ENCODE measurements around the gene KRT77. TPM values are rescaled to one million over a fixed set of nuclear protein-coding genes. Genes with fewer than 3 reads are reported as not detected.

KRT77 gene
- total RNA-seq, 3 donors from 2014 or later: 0.48 TPM; not detected in 2

DNA sequence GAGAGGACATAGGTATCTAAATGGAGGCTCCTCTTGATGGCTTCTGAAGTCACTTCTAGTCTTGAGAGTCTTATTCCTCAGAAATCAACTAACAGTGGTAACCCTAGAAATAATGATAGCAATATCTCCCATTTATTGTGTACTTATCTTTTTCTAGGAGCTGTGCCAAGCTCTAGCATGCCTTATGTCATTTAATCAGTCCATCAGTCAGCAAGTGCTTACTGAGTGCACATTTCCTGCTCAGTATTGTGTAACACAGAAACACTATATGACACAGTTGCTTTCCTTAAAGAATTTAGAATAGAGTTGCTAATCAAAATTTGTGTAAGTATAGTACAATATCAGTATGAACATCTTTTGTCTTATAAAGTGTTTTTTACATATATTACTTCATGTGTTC lies 37.3 kb upstream of the KRT77 start:
- Histone ChIP-seq H3K27me3 (peaks cover 0 to 18% of the 10 kb centered on the region in 2 donors), H3K4me1 (no peaks in the 10 kb centered on the region), H3K4me3 (no peak overlapping the region), H3K27ac (no peak overlapping the region), H3K36me3 (no peaks in the 10 kb centered on the region), H3K9me3 (no peaks in the 10 kb centered on the region)
- no peak for DNase-seq (ENCODE audit: low spot score in 2 of 2)
- no peak for TF ChIP-seq POLR2A (IDR thresholded peaks at IDR 0.05)
- no peak for TF ChIP-seq POLR2AphosphoS5 (IDR thresholded peaks at IDR 0.05)
- TF ChIP-seq, protein P1, sequence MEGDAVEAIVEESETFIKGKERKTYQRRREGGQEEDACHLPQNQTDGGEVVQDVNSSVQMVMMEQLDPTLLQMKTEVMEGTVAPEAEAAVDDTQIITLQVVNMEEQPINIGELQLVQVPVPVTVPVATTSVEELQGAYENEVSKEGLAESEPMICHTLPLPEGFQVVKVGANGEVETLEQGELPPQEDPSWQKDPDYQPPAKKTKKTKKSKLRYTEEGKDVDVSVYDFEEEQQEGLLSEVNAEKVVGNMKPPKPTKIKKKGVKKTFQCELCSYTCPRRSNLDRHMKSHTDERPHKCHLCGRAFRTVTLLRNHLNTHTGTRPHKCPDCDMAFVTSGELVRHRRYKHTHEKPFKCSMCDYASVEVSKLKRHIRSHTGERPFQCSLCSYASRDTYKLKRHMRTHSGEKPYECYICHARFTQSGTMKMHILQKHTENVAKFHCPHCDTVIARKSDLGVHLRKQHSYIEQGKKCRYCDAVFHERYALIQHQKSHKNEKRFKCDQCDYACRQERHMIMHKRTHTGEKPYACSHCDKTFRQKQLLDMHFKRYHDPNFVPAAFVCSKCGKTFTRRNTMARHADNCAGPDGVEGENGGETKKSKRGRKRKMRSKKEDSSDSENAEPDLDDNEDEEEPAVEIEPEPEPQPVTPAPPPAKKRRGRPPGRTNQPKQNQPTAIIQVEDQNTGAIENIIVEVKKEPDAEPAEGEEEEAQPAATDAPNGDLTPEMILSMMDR (IDR thresholded peaks at IDR 0.05): no peak
- intact Hi-C loops (cut with DNase I; ENCODE audit: low total_unique reads): no loop called here

- H3K4me1 ChIP-seq: no peaks in the 10 kb centered on the region
- H3K27me3 ChIP-seq: peaks cover 0 to 24% of the 10 kb centered on the region in 2 donors
- no peaks in the 10 kb centered on the region for H3K9me3 ChIP-seq
- intact Hi-C loops (cut with DNase I; ENCODE audit: low total_unique reads): no loop called here
- H3K27ac ChIP-seq: no peak overlapping the region
- no peak for DNase-seq (ENCODE audit: low spot score in 2 of 2)
- no peaks in the 10 kb centered on the region for H3K36me3 ChIP-seq
- no peak overlapping the region for H3K4me3 ChIP-seq
- TF ChIP-seq, protein P1 (IDR thresholded peaks at IDR 0.05): no peak
- TF ChIP-seq POLR2A (IDR thresholded peaks at IDR 0.05) (no peak), POLR2AphosphoS5 (IDR thresholded peaks at IDR 0.05) (no peak)
These were observed 36.6 kb upstream of the KRT77 start for GRCh38 chr12:52739963-52740362.

DNA sequence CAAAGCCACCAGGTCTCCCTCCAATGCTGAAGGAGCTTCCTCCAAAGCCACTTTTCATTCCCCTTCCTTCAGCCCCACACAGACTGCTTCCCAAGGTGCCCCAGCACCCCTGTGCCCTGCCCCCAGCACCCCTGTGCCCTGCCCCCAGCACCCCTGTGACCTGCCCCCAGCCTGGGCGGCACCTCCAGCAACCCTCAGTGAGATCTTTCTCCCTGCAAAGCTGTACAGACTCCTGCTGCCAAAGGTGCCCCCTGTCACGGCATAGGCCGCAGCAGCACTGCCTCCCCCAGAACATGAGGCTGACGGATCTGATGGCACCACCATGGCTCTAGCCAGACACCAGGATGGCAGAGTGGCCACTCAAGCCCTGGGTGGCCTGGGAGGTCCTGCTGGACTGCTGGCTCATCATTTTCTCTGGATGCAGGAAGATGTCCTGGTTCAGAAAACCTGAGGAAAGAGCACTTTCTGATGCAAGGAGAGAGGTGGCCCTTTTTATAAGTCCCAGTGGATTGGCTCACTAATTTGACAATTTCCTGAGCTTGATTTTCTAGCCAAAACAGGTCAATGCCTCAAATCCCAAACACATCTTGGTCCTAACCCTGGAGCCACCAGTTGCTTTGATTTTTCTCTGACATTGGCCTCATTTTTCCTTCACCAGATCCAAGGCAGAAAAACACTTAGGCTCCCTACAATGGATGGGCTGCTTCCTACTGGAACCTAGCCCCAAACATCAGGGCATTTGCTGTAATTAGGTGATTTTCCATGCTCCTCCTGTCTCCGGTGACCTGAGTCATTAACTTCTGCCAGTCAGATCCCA lies 32.7 kb upstream of the KRT77 start:
- Histone ChIP-seq H3K36me3 (no peaks in the 10 kb centered on the region), H3K4me1 (no peaks in the 10 kb centered on the region), H3K9me3 (no peaks in the 10 kb centered on the region), H3K4me3 (no peak overlapping the region), H3K27me3 (peaks cover 0 to 19% of the 10 kb centered on the region in 2 donors), H3K27ac (no peak overlapping the region)
- TF ChIP-seq, protein P1 (IDR thresholded peaks at IDR 0.05): no peak
- no peak for TF ChIP-seq POLR2A (IDR thresholded peaks at IDR 0.05)
- TF ChIP-seq POLR2AphosphoS5 (IDR thresholded peaks at IDR 0.05): no peak
- no peak for DNase-seq (ENCODE audit: low spot score in 2 of 2)
- intact Hi-C loops (cut with DNase I; ENCODE audit: low total_unique reads): loop anchor here (1.0 kb wide), 1 partner anchor 30 kb away; no protein-coding TSS in a partner anchor

DNA sequence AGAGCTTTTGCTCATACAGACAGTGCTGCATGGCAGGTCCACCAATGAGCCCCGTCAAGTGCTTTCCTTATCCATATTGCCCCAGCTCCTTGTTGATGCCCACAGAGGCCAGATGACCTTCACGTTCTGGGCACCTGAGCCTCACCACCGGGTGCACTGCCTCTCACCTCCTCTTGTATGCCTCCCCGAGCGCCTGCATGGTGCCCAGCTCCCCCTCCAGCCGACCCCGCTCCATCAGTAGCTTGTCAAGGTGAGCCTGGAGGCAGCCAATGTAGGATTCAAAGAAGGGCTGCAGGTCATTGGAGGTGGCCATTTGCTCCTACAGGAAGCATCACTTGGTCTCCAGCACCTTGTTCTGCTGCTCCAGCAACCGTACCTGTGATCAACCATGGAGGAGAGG lies 31.8 kb upstream of the KRT77 start:
- TF ChIP-seq POLR2AphosphoS5 (IDR thresholded peaks at IDR 0.05): no peak
- TF ChIP-seq, protein P1 (IDR thresholded peaks at IDR 0.05): no peak
- TF ChIP-seq POLR2A (IDR thresholded peaks at IDR 0.05): no peak
- H3K36me3 ChIP-seq: no peaks in the 10 kb centered on the region
- no peak for DNase-seq (ENCODE audit: low spot score in 2 of 2)
- H3K4me1 ChIP-seq: no peaks in the 10 kb centered on the region
- no peak overlapping the region for H3K4me3 ChIP-seq
- no peaks in the 10 kb centered on the region for H3K9me3 ChIP-seq
- no peak overlapping the region for H3K27ac ChIP-seq
- intact Hi-C loops (cut with DNase I; ENCODE audit: low total_unique reads): loop anchor here (1.0 kb wide), 1 partner anchor 31 kb away; no protein-coding TSS in a partner anchor
- peaks cover 0 to 19% of the 10 kb centered on the region in 2 donors for H3K27me3 ChIP-seq

DNA sequence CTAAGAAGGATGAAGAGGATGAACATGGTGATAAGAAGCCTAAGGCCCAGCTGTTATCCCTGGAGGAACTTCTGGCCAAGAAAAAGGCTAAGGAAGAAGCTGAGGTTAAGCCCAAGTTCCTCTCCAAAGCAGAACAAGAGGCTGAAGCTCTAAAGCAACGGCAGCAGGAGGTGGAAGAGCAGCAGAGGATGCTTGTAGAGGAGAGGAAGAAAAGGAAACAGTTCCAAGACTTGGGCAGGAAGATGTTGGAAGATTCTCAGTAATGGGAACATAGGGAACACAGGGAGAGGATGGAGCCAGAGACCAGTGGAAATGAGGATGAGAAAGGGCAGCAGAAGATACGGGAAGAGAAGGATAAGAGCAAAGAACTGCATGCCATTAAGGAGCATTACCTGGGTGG lies 27.5 kb upstream of the KRT77 start:
- TF ChIP-seq POLR2AphosphoS5 (IDR thresholded peaks at IDR 0.05): no peak
- TF ChIP-seq, protein P1 (IDR thresholded peaks at IDR 0.05): no peak
- no peak for TF ChIP-seq POLR2A (IDR thresholded peaks at IDR 0.05)
- H3K27me3 ChIP-seq: peaks cover 0 to 14% of the 10 kb centered on the region in 2 donors

More for the DNA sequence above, 27.5 kb upstream of the KRT77 start:
- H3K36me3 ChIP-seq: no peaks in the 10 kb centered on the region
- H3K4me1 ChIP-seq: no peaks in the 10 kb centered on the region
- no peaks in the 10 kb centered on the region for H3K9me3 ChIP-seq
- intact Hi-C loops (cut with DNase I; ENCODE audit: low total_unique reads): no loop called here
- H3K4me3 ChIP-seq: no peak overlapping the region
- DNase-seq (ENCODE audit: low spot score in 2 of 2): no peak
- no peak overlapping the region for H3K27ac ChIP-seq

All from breast epithelium (tissue), 4 donors.